T-helper 2 cell treated with Interferon-gamma antibody and Interleukin-4, amounts not matched to agents 5 μg/mL and 100 μg/mL, for 36 hours (primary cell): ENCODE data around the gene SWSAP1.
A peak's percentile ranks its signal among the peaks of the same experiment; 100 is the strongest.

Experiments used
- DNase-seq: peaks from one replicate; pipeline ENCODE4 v3.0.0; 2021; ENCODE audit warnings: low spot score
- H3K27ac Mint-ChIP-seq: one replicate; pipeline ENCODE4 v1.8.0; 2021; ENCODE audit warnings: mild to moderate bottlenecking, mixed read lengths
- H3K27me3 Mint-ChIP-seq: one replicate; pipeline ENCODE4 v1.8.0; 2021; ENCODE audit warnings: low read depth, mixed read lengths
- H3K36me3 Mint-ChIP-seq: one replicate; pipeline ENCODE4 v1.8.0; 2021; ENCODE audit warnings: low read depth, mixed read lengths
- H3K4me1 Mint-ChIP-seq: one replicate; pipeline ENCODE4 v1.8.0; 2021; ENCODE audit warnings: low read depth, mixed read lengths
- H3K4me3 Mint-ChIP-seq: one replicate; pipeline ENCODE4 v1.8.0; 2022; ENCODE audit warnings: mild to moderate bottlenecking, moderate library complexity, mixed read lengths
- H3K9me3 Mint-ChIP-seq: one replicate; pipeline ENCODE4 v1.8.0; 2021; ENCODE audit warnings: mixed read lengths

SWSAP1 gene

GRCh38 chr19:11361771-11362731 lies 12.4 kb upstream of the SWSAP1 start:
- Mint-ChIP-seq H3K4me1 (no peaks in the 10 kb centered on the region), H3K27me3 (no peaks in the 10 kb centered on the region), H3K9me3 (no peaks in the 10 kb centered on the region), H3K4me3 (no peak overlapping the region), H3K36me3 (peaks cover 1% of the 10 kb centered on the region), H3K27ac (no peak overlapping the region)
- no peak for DNase-seq

- no peak overlapping the region for H3K4me3 Mint-ChIP-seq
- no peaks in the 10 kb centered on the region for H3K9me3 Mint-ChIP-seq
- no peaks in the 10 kb centered on the region for H3K27me3 Mint-ChIP-seq
- H3K36me3 Mint-ChIP-seq, result peaks cover 1% of the 10 kb centered on the region
- no peak overlapping the region for H3K27ac Mint-ChIP-seq
- no peak for DNase-seq
- no peaks in the 10 kb centered on the region for H3K4me1 Mint-ChIP-seq
Observed at GRCh38 chr19:11363881-11364280, 10.6 kb upstream of the SWSAP1 start.

DNA sequence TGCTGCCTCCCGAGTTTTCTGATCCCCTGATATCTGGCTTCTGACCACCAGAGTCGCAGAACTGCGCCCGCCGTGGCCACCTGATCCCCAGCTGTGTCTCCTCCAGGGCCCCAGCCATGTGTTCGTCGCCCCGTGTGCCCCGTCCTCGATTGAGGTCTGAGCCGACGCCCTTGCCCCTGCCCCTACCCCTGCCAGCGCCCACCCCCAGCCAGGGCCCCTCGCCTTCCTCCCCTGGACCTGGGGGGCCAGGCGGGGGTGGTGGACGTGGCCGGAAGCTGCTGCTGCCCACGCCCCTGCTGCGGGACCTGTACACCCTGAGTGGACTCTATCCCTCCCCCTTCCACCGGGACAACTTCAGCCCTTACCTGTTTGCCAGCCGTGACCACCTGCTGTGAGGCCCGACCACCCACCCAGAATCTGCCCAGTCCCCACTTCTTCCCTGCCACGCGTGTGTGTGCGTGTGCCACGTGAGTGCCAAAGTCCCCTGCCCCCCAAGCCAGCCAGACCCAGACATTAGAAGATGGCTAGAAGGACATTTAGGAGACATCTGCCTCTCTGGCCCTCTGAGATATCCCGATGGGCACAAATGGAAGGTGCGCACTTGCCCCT lies 10.1 kb upstream of the SWSAP1 start:
- no peak for DNase-seq
- Mint-ChIP-seq H3K4me1 (no peaks in the 10 kb centered on the region), H3K36me3 (peaks cover 1% of the 10 kb centered on the region), H3K9me3 (no peaks in the 10 kb centered on the region), H3K4me3 (no peak overlapping the region), H3K27ac (no peak overlapping the region), H3K27me3 (no peaks in the 10 kb centered on the region)

DNA sequence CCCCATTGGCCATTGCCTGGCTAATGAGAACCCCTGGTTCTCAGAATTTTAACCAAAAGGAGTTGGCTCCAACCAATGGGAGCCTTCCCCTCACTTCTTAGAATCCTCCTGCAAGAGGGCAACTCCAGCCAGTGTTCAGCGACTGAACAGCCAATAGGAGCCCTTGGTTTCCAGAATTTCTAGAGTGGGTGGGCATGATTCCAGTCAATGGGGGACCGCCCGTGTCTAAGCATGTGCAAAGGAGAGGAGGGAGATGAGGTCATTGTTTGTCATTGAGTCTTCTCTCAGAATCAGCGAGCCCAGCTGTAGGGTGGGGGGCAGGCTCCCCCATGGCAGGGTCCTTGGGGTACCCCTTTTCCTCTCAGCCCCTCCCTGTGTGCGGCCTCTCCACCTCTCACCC lies 9.5 kb upstream of the SWSAP1 start:
- Mint-ChIP-seq H3K27me3 (no peaks in the 10 kb centered on the region), H3K4me3 (no peak overlapping the region), H3K27ac (no peak overlapping the region), H3K9me3 (no peaks in the 10 kb centered on the region), H3K4me1 (no peaks in the 10 kb centered on the region), H3K36me3 (peaks cover 1% of the 10 kb centered on the region)
- no peak for DNase-seq

DNA sequence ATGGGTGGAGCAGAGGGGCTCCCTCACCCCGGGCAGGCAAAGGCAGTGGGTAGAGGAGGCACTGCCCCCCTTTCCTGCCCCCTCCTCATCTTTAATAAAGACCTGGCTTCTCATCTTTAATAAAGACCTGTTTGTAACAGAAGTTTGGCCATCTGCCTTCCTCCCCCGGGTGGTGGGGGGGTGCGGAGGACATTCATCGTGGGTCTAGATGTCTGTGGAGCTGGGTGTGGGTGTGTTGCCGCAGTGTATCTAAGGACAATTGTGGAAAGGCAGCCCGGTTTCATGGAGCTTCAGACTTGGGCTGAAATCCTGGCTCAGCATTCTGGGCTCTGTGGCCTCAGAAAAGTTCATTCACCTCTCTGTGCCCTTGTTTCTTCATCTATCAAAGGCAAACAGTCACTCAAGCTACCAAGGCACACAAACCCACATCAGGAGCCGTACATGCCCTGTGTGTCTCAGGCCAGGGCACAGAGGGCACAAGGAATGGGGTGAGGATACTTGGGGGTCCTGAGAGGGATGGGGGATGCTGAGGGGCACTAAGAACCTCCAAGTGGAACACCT lies 8.8 kb upstream of the SWSAP1 start:
- no peak for DNase-seq
- Mint-ChIP-seq H3K27me3 (no peaks in the 10 kb centered on the region), H3K4me3 (no peak overlapping the region), H3K36me3 (peaks cover 2% of the 10 kb centered on the region), H3K9me3 (no peaks in the 10 kb centered on the region), H3K27ac (no peak overlapping the region), H3K4me1 (no peaks in the 10 kb centered on the region)

- Mint-ChIP-seq H3K27ac (no peak overlapping the region), H3K36me3 (peaks cover 6% of the 10 kb centered on the region), H3K9me3 (no peaks in the 10 kb centered on the region), H3K4me3 (no peak overlapping the region), H3K27me3 (no peaks in the 10 kb centered on the region), H3K4me1 (no peaks in the 10 kb centered on the region)
- DNase-seq, result no peak
Observed at GRCh38 chr19:11367528-11367927, 6.9 kb upstream of the SWSAP1 start.

- H3K4me1 Mint-ChIP-seq, result peaks cover 5% of the 10 kb centered on the region
- H3K27ac Mint-ChIP-seq, result no peak overlapping the region
- no peaks in the 10 kb centered on the region for H3K27me3 Mint-ChIP-seq
- peaks cover 6% of the 10 kb centered on the region for H3K36me3 Mint-ChIP-seq
- no peak for DNase-seq
- H3K9me3 Mint-ChIP-seq, result no peaks in the 10 kb centered on the region
- H3K4me3 Mint-ChIP-seq, result no peak overlapping the region
Observed at GRCh38 chr19:11370744-11371143, 3.7 kb upstream of the SWSAP1 start.

DNA sequence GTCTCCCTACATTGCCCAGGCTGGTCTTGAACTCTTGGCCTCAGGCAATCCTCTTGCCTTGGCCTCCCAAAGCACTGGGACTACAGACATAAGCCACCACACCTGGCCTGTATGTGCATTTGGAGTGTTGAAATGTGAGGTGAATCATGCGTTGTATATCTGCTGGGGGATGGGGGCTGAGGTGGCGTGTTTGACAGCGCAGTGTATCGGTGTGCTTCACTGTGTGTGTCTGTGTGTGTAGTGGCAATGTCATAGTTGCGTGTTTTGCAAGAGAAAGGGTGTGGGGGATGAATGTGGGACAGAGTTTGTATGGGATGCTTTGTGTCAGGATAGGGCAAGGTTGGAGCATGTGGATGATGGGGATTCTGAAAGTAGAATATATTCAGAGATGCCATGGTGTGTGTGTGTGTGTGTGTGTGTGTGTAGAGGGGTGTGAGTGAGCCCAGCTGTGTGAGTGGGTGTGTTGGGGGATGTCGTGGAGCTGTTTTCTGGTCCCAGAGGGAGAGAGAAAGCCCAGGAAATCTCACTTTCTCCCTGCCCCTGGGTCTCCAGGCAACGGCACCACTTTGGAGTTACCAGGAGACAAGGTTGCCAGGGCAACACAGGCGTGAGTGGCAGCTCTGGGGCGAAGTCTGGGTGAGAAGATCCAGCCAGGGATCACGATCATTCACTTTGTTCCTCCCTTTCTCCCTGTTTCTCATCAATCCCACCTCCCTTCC lies 1.1 kb upstream of the SWSAP1 start:
- H3K27me3 Mint-ChIP-seq, result no peaks in the 10 kb centered on the region
- no peak overlapping the region for H3K27ac Mint-ChIP-seq
- DNase-seq, result no peak
- peaks cover 14% of the 10 kb centered on the region for H3K36me3 Mint-ChIP-seq
- no peaks in the 10 kb centered on the region for H3K9me3 Mint-ChIP-seq
- peaks cover 18% of the 10 kb centered on the region for H3K4me1 Mint-ChIP-seq
- H3K4me3 Mint-ChIP-seq, result no peak overlapping the region

DNA sequence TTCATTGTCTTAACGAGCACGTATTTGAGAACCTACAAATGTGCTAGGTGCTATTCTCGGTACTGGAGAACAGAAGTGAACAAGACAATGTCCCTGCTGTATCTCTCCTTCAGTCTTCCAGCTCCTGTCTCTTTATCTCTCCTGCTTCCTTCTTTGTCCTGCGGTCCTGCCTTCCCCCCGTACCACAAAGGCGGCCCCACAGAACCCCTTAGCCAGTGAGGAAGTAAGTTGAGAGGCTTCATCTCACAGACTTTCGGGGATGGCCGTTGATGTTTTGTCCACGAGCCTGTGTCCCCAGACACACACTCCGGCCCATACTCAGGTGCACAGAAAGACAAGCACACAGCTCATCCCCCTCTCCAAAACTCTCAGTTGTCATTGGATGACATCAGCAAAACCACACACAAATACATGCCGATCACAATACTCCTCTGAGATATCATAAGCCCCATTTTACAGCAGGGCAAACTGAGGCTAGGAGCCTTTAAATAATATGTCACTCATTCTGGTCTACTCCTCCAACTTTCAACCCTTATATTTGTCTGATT lies 507 bp upstream of the SWSAP1 start:
- no peak for DNase-seq
- H3K4me3 Mint-ChIP-seq, result no peak overlapping the region
- H3K9me3 Mint-ChIP-seq, result no peaks in the 10 kb centered on the region
- no peaks in the 10 kb centered on the region for H3K27me3 Mint-ChIP-seq
- peaks cover 18% of the 10 kb centered on the region for H3K36me3 Mint-ChIP-seq
- peaks cover 20% of the 10 kb centered on the region for H3K4me1 Mint-ChIP-seq
- H3K27ac Mint-ChIP-seq, result no peak overlapping the region

- peaks cover 28% of the 10 kb centered on the region for H3K4me1 Mint-ChIP-seq
- peaks cover 20% of the 10 kb centered on the region for H3K36me3 Mint-ChIP-seq
- peak; percentile 72 for DNase-seq
- no peaks in the 10 kb centered on the region for H3K9me3 Mint-ChIP-seq
- H3K27ac Mint-ChIP-seq, result no peak overlapping the region
- no peaks in the 10 kb centered on the region for H3K27me3 Mint-ChIP-seq
- no peak overlapping the region for H3K4me3 Mint-ChIP-seq
Observed at GRCh38 chr19:11375143-11375948, 880 bp downstream of the SWSAP1 start.

DNA sequence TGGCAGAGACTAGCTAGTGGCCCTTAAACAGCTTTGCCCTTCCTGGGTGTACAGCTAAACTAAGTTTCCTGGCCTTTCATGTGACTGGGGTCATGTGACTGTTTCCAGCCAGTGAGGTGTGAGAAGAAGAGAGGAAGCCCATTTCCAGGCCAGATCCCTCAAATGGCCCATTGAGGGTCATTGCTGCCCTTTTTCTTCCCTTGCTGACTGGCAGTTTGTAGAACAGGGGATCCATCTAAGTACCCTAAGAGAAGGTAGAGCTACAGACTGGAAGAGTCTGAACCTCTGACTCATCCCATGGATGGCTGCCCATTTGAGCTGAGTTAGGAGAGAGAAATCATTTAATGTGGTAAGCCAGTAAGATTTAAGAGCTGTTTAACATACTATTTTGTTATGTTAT lies 2.8 kb downstream of the SWSAP1 start:
- Mint-ChIP-seq H3K4me1 (peaks cover 36% of the 10 kb centered on the region), H3K36me3 (peaks cover 16% of the 10 kb centered on the region), H3K9me3 (no peaks in the 10 kb centered on the region), H3K27ac (peak overlapping the region; percentile 91), H3K27me3 (peaks cover 6% of the 10 kb centered on the region), H3K4me3 (peak overlapping the region; percentile 78)
- peak; percentile 36 for DNase-seq

DNA sequence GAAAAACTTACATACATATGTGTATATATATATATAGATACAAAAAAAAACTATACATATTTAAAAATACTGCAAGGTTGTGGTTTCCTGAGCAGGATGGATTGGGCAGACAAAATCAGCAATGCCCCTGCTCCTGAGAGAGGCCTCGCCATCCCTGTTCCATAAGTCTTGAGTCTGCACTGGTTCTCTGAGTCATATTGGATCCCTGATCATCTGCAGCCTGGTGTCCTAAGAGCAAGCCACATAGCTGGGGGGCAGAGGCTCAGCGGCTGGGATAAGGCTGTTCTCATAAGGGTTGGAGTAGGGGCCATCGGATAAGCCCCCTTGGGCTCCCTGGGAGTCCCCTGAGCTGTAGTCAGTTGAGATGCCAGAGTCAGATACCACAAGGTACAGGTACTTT lies 3.3 kb downstream of the SWSAP1 start:
- Mint-ChIP-seq H3K9me3 (no peaks in the 10 kb centered on the region), H3K4me1 (peaks cover 38% of the 10 kb centered on the region), H3K4me3 (no peak overlapping the region), H3K36me3 (peaks cover 16% of the 10 kb centered on the region), H3K27me3 (peaks cover 8% of the 10 kb centered on the region), H3K27ac (no peak overlapping the region)
- no peak for DNase-seq
